NCI-H187 (cell line): Measurements from ENCODE around the gene SMPX.
"Not testable (repeated sequence)": the region's sequence is repeated elsewhere in the genome, so short reads cannot be mapped to it uniquely, and the experiment has no call there.

Experiments used
- DNase-seq, 2 experiments: peaks; one replicate each; lab custom pipeline; 2025; lab: John Stamatoyannopoulos, UW

Gene SMPX

GRCh38 chrX:21757960-21758359, at the start of gene SMPX:
Gene SMPX, minus strand, starts transcription at chrX:21758116. Its CDS starts 3,826 bp downstream, at chrX:21754290.
- no peak for DNase-seq

GRCh38 chrX:21806691-21807090, 48.8 kb upstream of the SMPX start:
- no peak for DNase-seq

- DNase-seq, result no peak
These were observed 44.9 kb upstream of the SMPX start for GRCh38 chrX:21802839-21803238.

- DNase-seq, result no peak
These were observed 44.2 kb upstream of the SMPX start for GRCh38 chrX:21802054-21802670.

GRCh38 chrX:21800344-21800770, 42.4 kb upstream of the SMPX start:
- DNase-seq, result no peak

- DNase-seq, result no peak
These were observed 41.9 kb upstream of the SMPX start for GRCh38 chrX:21799767-21800166.

- DNase-seq, result peak in 1 of 2 experiments; percentile 20
These were observed 40.8 kb upstream of the SMPX start for GRCh38 chrX:21798677-21799219.

- DNase-seq, result no peak
These were observed 24.1 kb upstream of the SMPX start for GRCh38 chrX:21781976-21782375.

- DNase-seq, result no peak
These were observed 23.6 kb upstream of the SMPX start for GRCh38 chrX:21781525-21781924.

- DNase-seq, result no peak
These were observed 21.2 kb upstream of the SMPX start for GRCh38 chrX:21779095-21779494.

- DNase-seq, result no peak
These were observed 20.3 kb upstream of the SMPX start for GRCh38 chrX:21778236-21778635.

- not testable (repeated sequence) for DNase-seq
These were observed 17.2 kb upstream of the SMPX start for GRCh38 chrX:21775128-21775527.

GRCh38 chrX:21773036-21773435, 15.1 kb upstream of the SMPX start:
- DNase-seq, result not testable (repeated sequence)

- no peak for DNase-seq
These were observed 12.9 kb upstream of the SMPX start for GRCh38 chrX:21770631-21771321.

GRCh38 chrX:21766101-21766500, 8.2 kb upstream of the SMPX start:
- DNase-seq, result no peak

GRCh38 chrX:21764008-21764407, 6.1 kb upstream of the SMPX start:
- no peak for DNase-seq

GRCh38 chrX:21758488-21758887, 572 bp upstream of the SMPX start:
- no peak for DNase-seq

- DNase-seq, result no peak
These were observed 959 bp downstream of the SMPX start for GRCh38 chrX:21756785-21757529.

GRCh38 chrX:21749924-21750323, 8.0 kb downstream of the SMPX start:
- no peak for DNase-seq

- no peak for DNase-seq
These were observed 9.7 kb downstream of the SMPX start for GRCh38 chrX:21748235-21748634.

- DNase-seq, result no peak
These were observed 10.4 kb downstream of the SMPX start for GRCh38 chrX:21747558-21747957.

- DNase-seq, result peak in 1 of 2 experiments; percentile 3
These were observed 12.2 kb downstream of the SMPX start for GRCh38 chrX:21745756-21746155.

GRCh38 chrX:21744721-21745120, 13.2 kb downstream of the SMPX start:
- DNase-seq, result no peak
